Measurements from ENCODE around the gene FOXJ3. TPM values are rescaled to one million over a fixed set of nuclear protein-coding genes. Genes with fewer than 3 reads are reported as not detected.

Gene FOXJ3
- total RNA-seq, 1 experiment from 2014 or later: 55.3 TPM

DNA sequence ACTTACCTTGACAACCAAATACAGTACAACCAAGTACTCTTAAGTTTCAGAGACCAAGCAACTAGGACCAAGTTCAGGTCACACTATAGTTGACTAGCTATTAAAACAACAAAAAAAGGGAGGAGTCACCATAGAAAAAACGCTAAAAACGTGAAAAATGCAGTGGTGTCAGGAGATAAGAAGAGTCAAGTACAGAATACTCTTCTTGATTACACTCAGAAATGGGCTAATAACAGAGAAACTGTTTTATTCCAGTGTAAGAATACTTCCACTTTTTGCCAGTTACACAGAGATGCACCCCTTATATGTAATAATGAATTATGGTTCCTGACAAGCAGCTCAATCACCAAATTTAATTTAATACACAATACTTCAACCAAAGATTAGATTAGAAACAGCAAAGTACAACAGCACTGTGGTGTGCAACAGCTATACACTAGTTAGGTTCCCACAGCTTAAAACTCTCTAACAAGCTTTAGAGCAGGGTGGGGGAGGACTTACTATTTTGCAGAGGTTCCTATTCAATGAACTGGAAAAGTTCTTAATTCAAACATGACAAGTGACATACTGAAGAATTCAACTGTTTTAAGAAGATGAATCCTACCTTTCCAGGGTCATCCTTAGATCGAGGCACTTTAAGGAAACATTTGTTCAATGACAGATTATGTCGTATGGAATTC, 70.4 kb downstream of the FOXJ3 start:
- no TSS peak for BruUV-seq (replicated peaks)
- in situ Hi-C loops (cut with HindIII; ENCODE audit: low pct_unique_long_range_greater_than_20kb, low sequenced_read_pairs) (no loop called here), intact Hi-C loops (cut with micrococcal nuclease; ENCODE audit: unreplicated experiment) (no loop called here)
- DNase-seq (ENCODE audit: low read depth, low spot score) (no peak), ATAC-seq (no peak)
- no peaks in the 10 kb centered on the region for H3K27me3 ChIP-seq (ENCODE audit: control insufficient read depth, insufficient read depth, low read length)
- H3K36me3 ChIP-seq (ENCODE audit: control insufficient read depth, insufficient read depth, low read length): peaks cover 7% of the 10 kb centered on the region; the same call in 1 of the 2 replicates
- POLR2A ChIA-PET: no interaction called here
- TF ChIP-seq POLR2AphosphoS5 (IDR thresholded peaks at IDR 0.05; ENCODE audit: low read depth, low read length): no peak
- no peak for TF ChIP-seq SIN3A (IDR thresholded peaks at IDR 0.05; ENCODE audit: borderline replicate concordance, insufficient read depth, low read depth, low read length)
- no peak for TF ChIP-seq TCF7L2 (IDR thresholded peaks at IDR 0.05; ENCODE audit: low read depth, low read length)
- TF ChIP-seq, protein P1, sequence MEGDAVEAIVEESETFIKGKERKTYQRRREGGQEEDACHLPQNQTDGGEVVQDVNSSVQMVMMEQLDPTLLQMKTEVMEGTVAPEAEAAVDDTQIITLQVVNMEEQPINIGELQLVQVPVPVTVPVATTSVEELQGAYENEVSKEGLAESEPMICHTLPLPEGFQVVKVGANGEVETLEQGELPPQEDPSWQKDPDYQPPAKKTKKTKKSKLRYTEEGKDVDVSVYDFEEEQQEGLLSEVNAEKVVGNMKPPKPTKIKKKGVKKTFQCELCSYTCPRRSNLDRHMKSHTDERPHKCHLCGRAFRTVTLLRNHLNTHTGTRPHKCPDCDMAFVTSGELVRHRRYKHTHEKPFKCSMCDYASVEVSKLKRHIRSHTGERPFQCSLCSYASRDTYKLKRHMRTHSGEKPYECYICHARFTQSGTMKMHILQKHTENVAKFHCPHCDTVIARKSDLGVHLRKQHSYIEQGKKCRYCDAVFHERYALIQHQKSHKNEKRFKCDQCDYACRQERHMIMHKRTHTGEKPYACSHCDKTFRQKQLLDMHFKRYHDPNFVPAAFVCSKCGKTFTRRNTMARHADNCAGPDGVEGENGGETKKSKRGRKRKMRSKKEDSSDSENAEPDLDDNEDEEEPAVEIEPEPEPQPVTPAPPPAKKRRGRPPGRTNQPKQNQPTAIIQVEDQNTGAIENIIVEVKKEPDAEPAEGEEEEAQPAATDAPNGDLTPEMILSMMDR (IDR thresholded peaks at IDR 0.05): no peak
- TF ChIP-seq, protein P2, sequence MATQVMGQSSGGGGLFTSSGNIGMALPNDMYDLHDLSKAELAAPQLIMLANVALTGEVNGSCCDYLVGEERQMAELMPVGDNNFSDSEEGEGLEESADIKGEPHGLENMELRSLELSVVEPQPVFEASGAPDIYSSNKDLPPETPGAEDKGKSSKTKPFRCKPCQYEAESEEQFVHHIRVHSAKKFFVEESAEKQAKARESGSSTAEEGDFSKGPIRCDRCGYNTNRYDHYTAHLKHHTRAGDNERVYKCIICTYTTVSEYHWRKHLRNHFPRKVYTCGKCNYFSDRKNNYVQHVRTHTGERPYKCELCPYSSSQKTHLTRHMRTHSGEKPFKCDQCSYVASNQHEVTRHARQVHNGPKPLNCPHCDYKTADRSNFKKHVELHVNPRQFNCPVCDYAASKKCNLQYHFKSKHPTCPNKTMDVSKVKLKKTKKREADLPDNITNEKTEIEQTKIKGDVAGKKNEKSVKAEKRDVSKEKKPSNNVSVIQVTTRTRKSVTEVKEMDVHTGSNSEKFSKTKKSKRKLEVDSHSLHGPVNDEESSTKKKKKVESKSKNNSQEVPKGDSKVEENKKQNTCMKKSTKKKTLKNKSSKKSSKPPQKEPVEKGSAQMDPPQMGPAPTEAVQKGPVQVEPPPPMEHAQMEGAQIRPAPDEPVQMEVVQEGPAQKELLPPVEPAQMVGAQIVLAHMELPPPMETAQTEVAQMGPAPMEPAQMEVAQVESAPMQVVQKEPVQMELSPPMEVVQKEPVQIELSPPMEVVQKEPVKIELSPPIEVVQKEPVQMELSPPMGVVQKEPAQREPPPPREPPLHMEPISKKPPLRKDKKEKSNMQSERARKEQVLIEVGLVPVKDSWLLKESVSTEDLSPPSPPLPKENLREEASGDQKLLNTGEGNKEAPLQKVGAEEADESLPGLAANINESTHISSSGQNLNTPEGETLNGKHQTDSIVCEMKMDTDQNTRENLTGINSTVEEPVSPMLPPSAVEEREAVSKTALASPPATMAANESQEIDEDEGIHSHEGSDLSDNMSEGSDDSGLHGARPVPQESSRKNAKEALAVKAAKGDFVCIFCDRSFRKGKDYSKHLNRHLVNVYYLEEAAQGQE (IDR thresholded peaks at IDR 0.05; ENCODE audit: insufficient read depth in 1 of 2, low read depth in 2 of 2, low read length in 1 of 2): no peak
- no peaks in the 10 kb centered on the region for H3K9me3 ChIP-seq (ENCODE audit: control insufficient read depth, insufficient read depth, low read depth, low read length)
- no peak overlapping the region for H3K27ac ChIP-seq (ENCODE audit: low read length)
- H3K4me1 ChIP-seq (ENCODE audit: control insufficient read depth, insufficient read depth, low read length): peaks cover 3% of the 10 kb centered on the region; the same call in 1 of the 2 replicates
- CTCF ChIA-PET: no interaction called here
- no peak overlapping the region for H3K4me3 ChIP-seq (ENCODE audit: low read depth in 2 of 2, low read length in 2 of 2)

DNA sequence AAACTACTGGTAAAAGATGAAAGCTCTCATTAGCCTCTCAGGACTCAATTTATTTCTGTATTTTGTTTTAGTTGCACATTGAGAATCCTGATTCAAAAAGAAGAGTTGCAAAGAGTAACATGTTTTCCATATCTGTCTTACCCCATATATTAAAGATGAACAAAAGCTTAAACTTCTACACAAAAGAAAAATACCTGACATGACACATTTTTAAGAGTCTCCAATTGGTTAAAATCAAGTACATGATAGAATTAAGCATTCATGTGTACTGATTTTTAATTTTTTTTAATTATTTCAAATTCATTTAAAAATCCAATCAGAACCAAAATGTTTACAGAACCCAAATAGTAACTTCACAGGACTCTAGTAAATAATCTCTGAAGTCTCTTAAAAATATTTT, 72.0 kb downstream of the FOXJ3 start:
- H3K4me3 ChIP-seq (ENCODE audit: low read depth in 2 of 2, low read length in 2 of 2): no peak overlapping the region
- TF ChIP-seq POLR2AphosphoS5 (IDR thresholded peaks at IDR 0.05; ENCODE audit: low read depth, low read length): no peak
- ChIA-PET CTCF (no interaction called here), POLR2A (no interaction called here)
- H3K4me1 ChIP-seq (ENCODE audit: control insufficient read depth, insufficient read depth, low read length): peaks cover 11% of the 10 kb centered on the region
- no peak for DNase-seq (ENCODE audit: low read depth, low spot score)
- no peak overlapping the region for H3K27ac ChIP-seq (ENCODE audit: low read length)
- intact Hi-C loops (cut with micrococcal nuclease; ENCODE audit: unreplicated experiment) (no loop called here), in situ Hi-C loops (cut with HindIII; ENCODE audit: low pct_unique_long_range_greater_than_20kb, low sequenced_read_pairs) (no loop called here)
- ATAC-seq: no peak
- H3K27me3 ChIP-seq (ENCODE audit: control insufficient read depth, insufficient read depth, low read length): no peaks in the 10 kb centered on the region
- BruUV-seq (replicated peaks): no TSS peak
- peaks cover 7% of the 10 kb centered on the region; the same call in 1 of the 2 replicates for H3K36me3 ChIP-seq (ENCODE audit: control insufficient read depth, insufficient read depth, low read length)
- no peaks in the 10 kb centered on the region for H3K9me3 ChIP-seq (ENCODE audit: control insufficient read depth, insufficient read depth, low read depth, low read length)

DNA sequence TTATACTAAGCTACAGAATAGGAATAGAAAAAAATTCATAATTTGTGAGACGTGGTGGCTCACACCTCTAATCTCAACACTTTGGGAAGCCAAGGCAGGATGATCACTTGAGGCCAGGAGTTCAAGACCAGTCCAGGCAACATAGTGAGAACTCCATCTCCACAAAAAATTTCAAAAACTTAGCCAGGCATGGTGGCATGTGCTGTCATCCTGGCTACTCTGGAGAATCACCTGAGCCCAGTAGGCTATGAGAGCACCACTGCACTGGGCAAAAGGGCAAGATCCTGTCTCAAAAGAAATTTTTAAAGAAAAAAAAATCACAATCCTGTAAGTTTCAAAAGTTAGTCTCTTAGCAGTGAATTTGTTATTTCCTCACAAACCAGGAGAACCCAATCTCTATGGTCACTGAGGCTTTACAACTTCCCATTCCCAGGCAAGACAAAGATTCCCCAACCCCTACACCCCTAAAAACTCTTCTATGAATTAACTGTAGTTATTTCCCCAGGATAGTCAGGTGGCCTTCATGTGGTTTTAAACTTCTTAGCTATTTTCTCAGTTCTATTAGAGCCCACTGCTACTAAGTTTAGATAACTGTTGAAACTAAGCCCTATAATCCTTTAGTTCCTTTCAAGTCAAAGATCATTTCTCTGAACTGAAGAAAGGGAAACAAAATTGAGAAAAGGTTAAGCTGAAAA, 74.5 kb downstream of the FOXJ3 start:
- peaks cover 7% of the 10 kb centered on the region; the same call in 1 of the 2 replicates for H3K36me3 ChIP-seq (ENCODE audit: control insufficient read depth, insufficient read depth, low read length)
- no peak overlapping the region for H3K27ac ChIP-seq (ENCODE audit: low read length)
- no peaks in the 10 kb centered on the region for H3K9me3 ChIP-seq (ENCODE audit: control insufficient read depth, insufficient read depth, low read depth, low read length)
- H3K4me1 ChIP-seq (ENCODE audit: control insufficient read depth, insufficient read depth, low read length): peaks cover 8% of the 10 kb centered on the region
- H3K27me3 ChIP-seq (ENCODE audit: control insufficient read depth, insufficient read depth, low read length): no peaks in the 10 kb centered on the region
- no TSS peak for BruUV-seq (replicated peaks)
- in situ Hi-C loops (cut with HindIII; ENCODE audit: low pct_unique_long_range_greater_than_20kb, low sequenced_read_pairs) (no loop called here), intact Hi-C loops (cut with micrococcal nuclease; ENCODE audit: unreplicated experiment) (no loop called here)
- POLR2A ChIA-PET: interaction anchor here (1.2 kb wide), 1 partner anchor 203 kb away, joined by 4 read pairs; the partner anchor contains the start of gene CCDC30
- TF ChIP-seq, protein P2 (IDR thresholded peaks at IDR 0.05; ENCODE audit: insufficient read depth in 1 of 2, low read depth in 2 of 2, low read length in 1 of 2): no peak
- TF ChIP-seq POLR2AphosphoS5 (IDR thresholded peaks at IDR 0.05; ENCODE audit: low read depth, low read length) (no peak), TCF7L2 (IDR thresholded peaks at IDR 0.05; ENCODE audit: low read depth, low read length) (no peak), SIN3A (IDR thresholded peaks at IDR 0.05; ENCODE audit: borderline replicate concordance, insufficient read depth, low read depth, low read length) (no peak)
- TF ChIP-seq, protein P1 (IDR thresholded peaks at IDR 0.05): no peak
- CTCF ChIA-PET: no interaction called here
- no peak overlapping the region for H3K4me3 ChIP-seq (ENCODE audit: low read depth in 2 of 2, low read length in 2 of 2)
- ATAC-seq: no peak
- no peak for DNase-seq (ENCODE audit: low read depth, low spot score)
